ENCODE measurements around the gene UNC13D. TPM values are rescaled to one million over a fixed set of nuclear protein-coding genes. Genes with fewer than 3 reads are reported as not detected.
A peak's percentile ranks its signal among the peaks of the same experiment; 100 is the strongest.

Gene UNC13D
- total and polyA plus RNA-seq, 7 donors = 4.3 to 61.9 (median 10.2) TPM

DNA sequence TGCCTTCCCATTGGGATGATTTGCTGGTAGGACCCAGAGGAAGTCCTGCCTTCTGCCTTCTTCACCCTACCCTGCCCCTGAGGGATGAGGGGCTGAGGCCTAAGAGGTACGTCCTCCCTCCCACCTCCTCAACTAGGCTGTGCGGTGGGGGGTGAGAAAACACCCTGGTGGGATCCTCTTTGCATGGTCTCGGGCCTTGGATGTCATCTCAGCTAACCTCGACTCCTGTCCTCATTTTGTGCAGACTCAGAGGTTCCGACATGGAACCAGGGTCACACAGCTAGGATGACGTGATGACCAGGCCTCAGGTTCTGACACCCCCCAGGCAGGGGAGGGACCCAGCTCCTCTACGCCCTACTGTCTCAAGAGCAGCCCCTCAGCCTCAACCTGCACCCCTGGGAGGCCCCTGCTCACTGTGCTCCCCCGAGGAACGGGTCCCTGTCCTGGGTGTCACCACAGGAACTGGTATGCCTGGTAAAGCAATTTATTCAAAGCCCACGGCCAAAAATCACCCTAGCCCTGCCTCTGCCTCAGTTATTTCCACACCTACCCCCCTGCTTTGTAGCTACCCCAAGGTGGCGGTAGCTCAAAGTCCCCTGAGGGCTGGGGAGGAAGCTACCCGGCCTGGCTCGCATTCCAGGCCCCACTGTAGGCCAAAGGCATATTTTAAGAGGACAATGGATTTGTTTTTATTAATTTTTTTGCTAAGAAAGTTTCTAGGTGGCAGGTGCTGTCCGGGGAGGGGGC, 17.5 kb downstream of the UNC13D start:
- intact Hi-C loops (cut with DNase I) = loop anchor here (1.0 to 10.0 kb wide), 3 partner anchors 41 to 258 kb away; no protein-coding TSS in a partner anchor
- H3K36me3 ChIP-seq = peaks cover 10 to 54% (median 14%) of the 10 kb centered on the region in 4 donors
- H3K4me3 ChIP-seq = no peak overlapping the region
- TF ChIP-seq POLR2AphosphoS5 (IDR thresholded peaks at IDR 0.05) = no peak
- no peak for TF ChIP-seq EP300 (IDR thresholded peaks at IDR 0.05)
- TF ChIP-seq POLR2A (IDR thresholded peaks at IDR 0.05) = no peak
- TF ChIP-seq, protein P1, sequence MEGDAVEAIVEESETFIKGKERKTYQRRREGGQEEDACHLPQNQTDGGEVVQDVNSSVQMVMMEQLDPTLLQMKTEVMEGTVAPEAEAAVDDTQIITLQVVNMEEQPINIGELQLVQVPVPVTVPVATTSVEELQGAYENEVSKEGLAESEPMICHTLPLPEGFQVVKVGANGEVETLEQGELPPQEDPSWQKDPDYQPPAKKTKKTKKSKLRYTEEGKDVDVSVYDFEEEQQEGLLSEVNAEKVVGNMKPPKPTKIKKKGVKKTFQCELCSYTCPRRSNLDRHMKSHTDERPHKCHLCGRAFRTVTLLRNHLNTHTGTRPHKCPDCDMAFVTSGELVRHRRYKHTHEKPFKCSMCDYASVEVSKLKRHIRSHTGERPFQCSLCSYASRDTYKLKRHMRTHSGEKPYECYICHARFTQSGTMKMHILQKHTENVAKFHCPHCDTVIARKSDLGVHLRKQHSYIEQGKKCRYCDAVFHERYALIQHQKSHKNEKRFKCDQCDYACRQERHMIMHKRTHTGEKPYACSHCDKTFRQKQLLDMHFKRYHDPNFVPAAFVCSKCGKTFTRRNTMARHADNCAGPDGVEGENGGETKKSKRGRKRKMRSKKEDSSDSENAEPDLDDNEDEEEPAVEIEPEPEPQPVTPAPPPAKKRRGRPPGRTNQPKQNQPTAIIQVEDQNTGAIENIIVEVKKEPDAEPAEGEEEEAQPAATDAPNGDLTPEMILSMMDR (IDR thresholded peaks at IDR 0.05) = no peak
- H3K4me1 ChIP-seq = peaks cover 0 to 22% (median 18%) of the 10 kb centered on the region in 4 donors
- 75 to 80% methylated on average over 14 of the region's 14 CpGs for WGBS, 2 donors
- no peaks in the 10 kb centered on the region for H3K9me3 ChIP-seq
- peak overlapping the region; percentile 72 to 86 (median 85) for H3K27ac ChIP-seq
- no peak for DNase-seq
- H3K27me3 ChIP-seq = no peaks in the 10 kb centered on the region

DNA sequence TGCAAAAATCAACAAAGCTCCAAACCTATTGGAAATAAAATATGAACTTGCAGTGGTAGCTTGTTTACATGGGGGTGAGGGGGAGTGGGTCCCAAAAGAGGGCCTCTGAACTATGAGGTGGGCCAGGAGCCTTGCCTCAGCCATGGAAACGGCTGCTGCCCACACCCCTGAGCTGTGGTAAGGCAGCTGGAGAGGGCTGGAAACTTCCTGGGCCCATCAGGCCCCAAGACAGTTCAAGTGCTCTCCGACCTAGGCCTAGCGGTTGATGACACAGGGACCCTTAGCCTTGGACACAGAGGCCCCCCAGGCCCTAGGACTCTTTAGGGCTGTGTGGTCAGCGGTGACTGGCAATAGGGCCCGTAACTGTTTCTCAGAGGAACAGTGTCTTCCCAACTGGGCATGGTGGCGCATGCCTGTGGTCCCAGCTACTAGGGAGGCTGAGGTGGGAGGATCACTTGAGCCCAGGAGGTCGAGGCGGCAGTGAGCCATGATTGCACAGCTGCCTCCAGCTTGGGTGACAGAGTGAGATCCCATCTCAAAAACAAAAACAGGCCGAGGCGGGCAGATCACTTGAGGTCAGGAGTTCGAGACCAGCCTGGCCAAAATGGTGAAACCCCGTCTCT, 18.3 kb downstream of the UNC13D start:
- Histone ChIP-seq H3K4me3 (no peak overlapping the region), H3K9me3 (no peaks in the 10 kb centered on the region), H3K27ac (peak overlapping the region in 2 of 4 donors; percentile 14 to 85), H3K4me1 (peaks cover 0 to 22% (median 18%) of the 10 kb centered on the region in 4 donors), H3K36me3 (peaks cover 15 to 58% (median 18%) of the 10 kb centered on the region in 4 donors), H3K27me3 (no peaks in the 10 kb centered on the region)
- no peak for TF ChIP-seq EP300 (IDR thresholded peaks at IDR 0.05)
- TF ChIP-seq POLR2AphosphoS5 (IDR thresholded peaks at IDR 0.05) = no peak
- TF ChIP-seq POLR2A (IDR thresholded peaks at IDR 0.05) = no peak
- TF ChIP-seq, protein P1 (IDR thresholded peaks at IDR 0.05) = no peak
- intact Hi-C loops (cut with DNase I) = loop anchor here (5.0 to 10.0 kb wide), 2 partner anchors 64 to 259 kb away; no protein-coding TSS in a partner anchor
- WGBS, 2 donors = 87 to 89% methylated on average over 12 of the region's 12 CpGs
- DNase-seq = no peak

DNA sequence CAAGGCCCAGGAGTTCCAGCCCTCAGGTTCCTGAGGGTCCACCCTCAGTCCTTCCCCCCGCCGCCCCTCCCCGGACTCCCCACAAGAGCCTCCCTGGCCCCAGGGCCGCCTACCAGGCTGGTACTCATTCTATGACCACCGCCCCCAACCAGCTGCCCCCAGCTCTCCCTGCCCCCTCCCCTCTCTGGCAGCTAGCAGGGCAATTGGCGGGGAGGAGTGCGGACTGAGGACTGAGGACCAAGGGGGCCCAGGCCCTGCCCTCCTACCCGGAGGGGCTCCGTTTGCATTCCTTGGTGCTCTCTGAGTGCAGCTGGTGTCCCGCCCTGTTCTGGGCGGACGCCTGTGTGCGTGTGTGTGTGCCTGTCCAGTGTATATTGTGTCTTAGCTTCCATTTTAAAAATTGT, 19.1 kb downstream of the UNC13D start:
- H3K4me1 ChIP-seq = peaks cover 0 to 22% (median 18%) of the 10 kb centered on the region in 4 donors
- H3K36me3 ChIP-seq = peaks cover 21 to 58% (median 25%) of the 10 kb centered on the region in 4 donors
- 90 to 92% methylated on average over 13 of the region's 13 CpGs for WGBS, 2 donors
- H3K9me3 ChIP-seq = no peaks in the 10 kb centered on the region
- no peaks in the 10 kb centered on the region for H3K27me3 ChIP-seq
- TF ChIP-seq POLR2A (IDR thresholded peaks at IDR 0.05) (no peak), EP300 (IDR thresholded peaks at IDR 0.05) (no peak), POLR2AphosphoS5 (IDR thresholded peaks at IDR 0.05) (no peak)
- TF ChIP-seq, protein P1 (IDR thresholded peaks at IDR 0.05) = no peak
- H3K27ac ChIP-seq = peak overlapping the region in 3 of 4 donors; percentile 18 to 31 (median 25)
- no peak overlapping the region for H3K4me3 ChIP-seq
- intact Hi-C loops (cut with DNase I) = loop anchor here (5.0 to 10.0 kb wide), 2 partner anchors 63 to 260 kb away; no protein-coding TSS in a partner anchor
- peak; percentile 57 for DNase-seq

DNA sequence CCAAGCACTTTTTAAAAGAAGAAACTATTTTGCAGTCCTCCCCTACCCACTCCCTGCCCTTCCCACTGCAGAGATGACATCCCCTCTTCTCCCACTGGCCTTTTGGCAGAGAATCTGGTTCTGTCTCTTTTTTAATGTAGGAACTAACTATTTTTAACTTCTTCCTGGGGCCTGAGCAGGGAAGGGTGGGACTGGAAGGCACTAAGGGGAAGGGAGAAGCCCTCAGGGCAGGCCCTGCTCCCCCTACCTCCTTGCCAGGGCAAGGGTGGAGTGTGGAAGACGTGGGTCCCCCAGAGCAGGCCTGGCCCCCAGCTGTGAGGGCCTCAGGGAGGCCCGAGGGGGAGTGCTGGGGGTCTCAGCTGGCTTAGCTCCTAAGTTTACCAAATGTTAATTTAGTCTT, 19.5 kb downstream of the UNC13D start:
- H3K4me1 ChIP-seq = peaks cover 0 to 22% (median 18%) of the 10 kb centered on the region in 4 donors
- H3K9me3 ChIP-seq = no peaks in the 10 kb centered on the region
- TF ChIP-seq POLR2AphosphoS5 (IDR thresholded peaks at IDR 0.05) (no peak), EP300 (IDR thresholded peaks at IDR 0.05) (no peak), POLR2A (IDR thresholded peaks at IDR 0.05) (no peak)
- TF ChIP-seq, protein P1 (IDR thresholded peaks at IDR 0.05) = no peak
- DNase-seq = no peak
- peaks cover 26 to 61% (median 30%) of the 10 kb centered on the region in 4 donors for H3K36me3 ChIP-seq
- H3K27ac ChIP-seq = peak overlapping the region in 3 of 4 donors; percentile 18 to 31 (median 25)
- no peak overlapping the region for H3K4me3 ChIP-seq
- intact Hi-C loops (cut with DNase I) = loop anchor here (5.0 to 10.0 kb wide), 2 partner anchors 62 to 260 kb away; no protein-coding TSS in a partner anchor
- WGBS, 2 donors = 69 to 78% methylated on average over 2 of the region's 2 CpGs
- no peaks in the 10 kb centered on the region for H3K27me3 ChIP-seq

Data from sigmoid colon (tissue), 7 donors.